MM.1S (cell line): ENCODE results near the gene UBR2.

ENCODE experiments used
- DNase-seq: peaks from one replicate; pipeline ENCODE4 v3.0.0-alpha.2; 2015
- H2AFZ ChIP-seq: fragments of 300-600 bp; sonication (generic); 2 replicates; pipeline ENCODE4 v1.6.0; 2016; ENCODE audit warnings: antibody characterized with exemption, low read length
- H3F3A ChIP-seq: fragments of 300-600 bp; sonication (generic); 2 replicates; pipeline ENCODE4 v1.6.1; 2016; ENCODE audit warnings: mild to moderate bottlenecking, antibody characterized with exemption, low read length, moderate library complexity, mixed read lengths; ENCODE audit not compliant: insufficient read depth
- H3K27ac ChIP-seq: fragments of 300-600 bp; sonication (generic); 2 replicates; pipeline ENCODE4 v1.5.1; 2016; ENCODE audit warnings: mild to moderate bottlenecking, low read length
- H3K27me3 ChIP-seq: fragments of 300-600 bp; sonication (generic); replicated peaks from 2 replicates; pipeline ENCODE4 v1.6.0; 2016; ENCODE audit warnings: low read length; ENCODE audit not compliant: insufficient read depth
- H3K36me3 ChIP-seq: fragments of 300-600 bp; sonication (generic); replicated peaks from 2 replicates; pipeline ENCODE4 v1.6.1; 2016; ENCODE audit warnings: mild to moderate bottlenecking, low read length, mixed read lengths; ENCODE audit not compliant: insufficient read depth
- H3K4me1 ChIP-seq: fragments of 300-600 bp; sonication (generic); 2 replicates; pipeline ENCODE4 v1.6.1; 2016; ENCODE audit warnings: low read length, mixed read lengths
- H3K4me2 ChIP-seq: fragments of 300-600 bp; sonication (generic); 2 replicates; pipeline ENCODE4 v1.6.0; 2016; ENCODE audit warnings: low read depth, low read length
- H3K4me3 ChIP-seq: fragments of 300-600 bp; sonication (generic); 2 replicates; pipeline ENCODE4 v1.5.1; 2016; ENCODE audit warnings: low read length, mixed read lengths
- H3K79me2 ChIP-seq: fragments of 300-600 bp; sonication (generic); 2 replicates; pipeline ENCODE4 v1.6.1; 2016; ENCODE audit warnings: mixed run types, low read length, mixed read lengths
- H3K9ac ChIP-seq: fragments of 300-600 bp; sonication (generic); 2 replicates; pipeline ENCODE4 v1.6.1; 2016; ENCODE audit warnings: low read length, mixed read lengths
- H3K9me2 ChIP-seq: fragments of 300-600 bp; sonication (generic); replicated peaks from 2 replicates; pipeline ENCODE4 v1.6.1; 2016; ENCODE audit warnings: mild to moderate bottlenecking, low read length, mixed read lengths; ENCODE audit not compliant: insufficient read depth
- H3K9me3 ChIP-seq: fragments of 300-600 bp; sonication (generic); replicated peaks from 2 replicates; pipeline ENCODE4 v1.6.1; 2016; ENCODE audit warnings: mild to moderate bottlenecking, low read length, mixed read lengths; ENCODE audit not compliant: insufficient read depth
- H4K20me1 ChIP-seq: fragments of 300-600 bp; sonication (generic); 2 replicates; pipeline ENCODE4 v1.6.1; 2016; ENCODE audit warnings: mild to moderate bottlenecking, low read length, moderate library complexity, mixed read lengths; ENCODE audit not compliant: insufficient read depth
- CTCF ChIP-seq: fragments of 300-600 bp; sonication (generic); IDR thresholded peaks from 2 replicates; pipeline ENCODE4 v1.5.1; 2016; ENCODE audit warnings: antibody characterized with exemption, low read length, mixed read lengths
- EZH2 ChIP-seq: fragments of 300-600 bp; sonication (generic); optimal IDR thresholded peaks from 2 replicates; pipeline ENCODE3; 2017; ENCODE audit warnings: low read depth, mild to moderate bottlenecking, antibody characterized with exemption, low read length, mixed read lengths
- EZH2phosphoT487 ChIP-seq: fragments of 300-600 bp; sonication (generic); IDR thresholded peaks from 2 replicates; pipeline ENCODE4 v1.6.1; 2018; ENCODE audit warnings: antibody characterized with exemption, low read length

Gene UBR2

GRCh38 chr6:42550277-42550676 is 13.6 kb upstream of the UBR2 start:
- Histone ChIP-seq H3F3A (no peaks in the 10 kb centered on the region), H3K4me1 (no peaks in the 10 kb centered on the region; the same call in 1 of the 2 replicates), H4K20me1 (no peaks in the 10 kb centered on the region), H3K79me2 (no peaks in the 10 kb centered on the region), H2AFZ (no peak overlapping the region), H3K4me3 (no peak overlapping the region), H3K9me3 (no peaks in the 10 kb centered on the region), H3K27ac (no peak overlapping the region), H3K9ac (no peak overlapping the region), H3K27me3 (no peaks in the 10 kb centered on the region), H3K36me3 (no peaks in the 10 kb centered on the region), H3K9me2 (no peaks in the 10 kb centered on the region), H3K4me2 (no peak overlapping the region)
- DNase-seq: no peak
- no peak for TF ChIP-seq CTCF
- no peak for TF ChIP-seq EZH2phosphoT487
- no peak for TF ChIP-seq EZH2

- H3F3A ChIP-seq: no peaks in the 10 kb centered on the region
- H4K20me1 ChIP-seq: no peaks in the 10 kb centered on the region
- no peak overlapping the region for H2AFZ ChIP-seq
- H3K9ac ChIP-seq: no peak overlapping the region
- DNase-seq: no peak
- no peaks in the 10 kb centered on the region for H3K79me2 ChIP-seq
- no peak overlapping the region for H3K4me3 ChIP-seq
- H3K9me2 ChIP-seq: no peaks in the 10 kb centered on the region
- H3K4me1 ChIP-seq: no peaks in the 10 kb centered on the region; the same call in 1 of the 2 replicates
- no peaks in the 10 kb centered on the region for H3K27me3 ChIP-seq
- no peak overlapping the region for H3K4me2 ChIP-seq
- H3K36me3 ChIP-seq: no peaks in the 10 kb centered on the region
- H3K27ac ChIP-seq: no peak overlapping the region
- no peaks in the 10 kb centered on the region for H3K9me3 ChIP-seq
- TF ChIP-seq CTCF (no peak), EZH2phosphoT487 (no peak), EZH2 (no peak)
These were observed 12.6 kb upstream of the UBR2 start for GRCh38 chr6:42551217-42551616.

- Histone ChIP-seq H3K4me2 (no peak overlapping the region), H3K9ac (no peak overlapping the region), H3K4me1 (no peaks in the 10 kb centered on the region; the same call in 1 of the 2 replicates), H3K27me3 (no peaks in the 10 kb centered on the region), H3K4me3 (no peak overlapping the region), H3K9me2 (no peaks in the 10 kb centered on the region), H3F3A (no peaks in the 10 kb centered on the region), H2AFZ (no peak overlapping the region), H3K27ac (no peak overlapping the region), H4K20me1 (no peaks in the 10 kb centered on the region), H3K36me3 (no peaks in the 10 kb centered on the region), H3K9me3 (no peaks in the 10 kb centered on the region), H3K79me2 (no peaks in the 10 kb centered on the region)
- no peak for DNase-seq
- TF ChIP-seq EZH2: no peak
- no peak for TF ChIP-seq EZH2phosphoT487
- TF ChIP-seq CTCF: no peak
These were observed 11.4 kb upstream of the UBR2 start for GRCh38 chr6:42552380-42552779.
